Measurements from ENCODE around the gene FBXO2.
"Not testable (repeated sequence)": the region's sequence is repeated elsewhere in the genome, so short reads cannot be mapped to it uniquely, and the experiment has no call there.

FBXO2 gene

DNA sequence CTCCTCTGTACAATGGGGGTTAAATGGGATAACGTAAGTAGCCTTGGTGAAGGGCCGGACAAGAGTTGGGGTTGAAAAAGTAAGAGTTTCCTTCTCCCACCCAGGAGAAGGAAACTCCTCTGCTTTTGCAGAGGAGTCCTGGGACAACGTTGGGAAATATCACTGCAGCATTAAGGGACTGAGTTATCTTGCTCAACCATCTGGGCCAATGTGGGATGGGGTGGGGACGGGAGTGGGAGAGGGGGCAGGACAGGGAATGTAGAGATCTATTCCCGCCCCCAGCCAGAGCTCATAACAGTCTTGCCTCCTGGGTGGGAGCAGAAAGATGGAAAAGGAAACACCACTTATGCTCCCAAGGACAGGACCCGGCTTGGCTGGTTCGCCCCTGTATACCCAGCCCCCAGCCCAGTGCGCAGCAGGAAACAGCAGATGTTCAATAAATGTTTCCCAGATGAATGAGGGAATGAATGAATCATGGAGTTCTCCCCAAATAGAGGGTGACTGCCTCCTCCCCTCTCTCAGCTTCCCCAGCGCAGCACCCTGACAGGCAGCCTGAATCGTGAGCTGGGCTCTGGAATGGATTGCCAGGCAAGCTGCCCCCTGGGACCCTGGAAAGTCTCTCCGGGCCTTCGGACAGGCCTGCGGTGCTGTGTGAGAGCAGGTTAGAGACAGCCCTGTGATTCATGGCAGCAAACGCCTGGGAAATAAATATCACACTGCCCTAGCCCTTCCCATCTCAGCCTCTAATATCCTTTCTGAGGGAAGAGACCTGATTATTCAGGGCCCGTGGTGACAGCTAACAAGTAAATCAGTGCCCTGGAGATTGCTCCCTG, 24.8 kb downstream of the FBXO2 start:
- no peak for DNase-seq (ENCODE audit: low spot score)

DNA sequence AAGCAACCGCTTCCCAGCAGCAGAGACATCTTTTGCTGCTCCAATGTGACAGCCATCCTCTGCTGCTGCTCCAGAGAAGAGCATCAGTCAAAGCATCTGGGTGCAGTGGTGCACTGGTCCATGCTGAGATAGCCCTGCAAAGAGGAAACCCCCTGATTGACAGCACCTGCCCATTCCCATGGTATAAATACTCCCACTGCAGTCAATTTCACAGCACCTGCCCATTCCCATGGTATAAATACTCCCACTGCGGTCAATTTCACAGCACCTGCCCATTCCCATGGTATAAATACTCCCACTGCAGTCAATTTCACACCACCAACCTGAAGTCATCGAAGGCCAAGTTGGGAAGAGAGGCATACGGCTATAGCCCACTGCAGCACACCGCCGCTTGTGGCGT, 25.5 kb downstream of the FBXO2 start:
- no peak for DNase-seq (ENCODE audit: low spot score)

DNA sequence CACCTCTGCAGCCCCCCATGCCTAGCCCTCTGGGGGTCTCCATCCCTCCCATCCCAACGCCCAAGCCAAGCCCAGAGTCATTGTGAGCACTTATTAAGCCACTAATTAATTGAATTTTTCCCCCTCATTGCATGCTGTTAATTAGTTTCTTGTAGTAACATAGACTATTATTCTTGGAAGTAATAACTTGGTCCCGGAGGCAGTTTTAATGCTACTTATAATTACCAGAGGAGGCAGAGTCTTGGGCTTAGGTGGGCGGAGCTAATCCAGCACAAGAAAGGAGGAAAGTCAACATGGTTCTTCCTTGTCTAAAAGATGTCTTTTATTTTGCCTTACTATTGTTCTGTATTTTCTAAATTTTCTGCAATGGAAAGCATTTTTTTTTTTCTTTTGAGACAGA, 27.7 kb downstream of the FBXO2 start:
- no peak for DNase-seq (ENCODE audit: low spot score)

DNA sequence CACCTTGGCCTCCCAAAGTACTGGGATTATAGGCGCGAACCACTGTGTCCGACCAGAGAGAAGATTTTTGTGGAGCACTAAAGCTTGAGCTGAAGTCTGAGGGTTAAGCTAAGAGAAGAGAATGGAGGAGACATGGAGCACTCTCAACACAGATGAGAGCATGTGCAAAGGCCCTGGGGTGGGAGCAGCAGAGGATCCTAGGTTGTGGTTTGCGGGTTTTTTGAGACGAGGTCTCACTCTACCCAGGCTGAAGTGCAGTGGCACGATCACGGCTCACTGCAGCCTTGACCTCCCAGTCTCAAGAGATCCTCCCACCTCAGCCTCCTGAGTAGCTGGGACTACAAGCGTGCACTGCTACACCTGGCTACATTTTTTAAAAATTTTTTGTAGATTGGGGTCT, 30.5 kb downstream of the FBXO2 start:
- no peak for DNase-seq (ENCODE audit: low spot score)

DNA sequence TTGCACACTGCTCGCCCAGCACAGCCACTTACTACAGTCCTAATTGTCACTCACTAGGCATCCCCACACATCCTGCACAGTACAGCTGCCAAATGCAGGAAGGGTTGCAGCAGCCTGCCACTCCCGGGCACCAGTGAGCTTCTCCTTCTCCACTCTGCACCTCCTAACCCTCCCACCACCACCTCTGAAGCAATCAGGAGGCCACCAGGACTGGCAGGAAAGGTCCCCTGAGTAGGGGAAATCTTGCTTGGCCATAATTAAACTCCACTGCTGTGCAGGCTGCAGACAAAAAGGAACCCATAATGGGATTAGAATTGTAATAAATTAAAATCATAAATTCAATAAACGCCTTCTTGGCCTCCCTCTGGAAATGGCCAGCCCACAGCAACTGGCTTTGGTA, 31.8 kb downstream of the FBXO2 start:
- DNase-seq (ENCODE audit: low spot score) = no peak

DNA sequence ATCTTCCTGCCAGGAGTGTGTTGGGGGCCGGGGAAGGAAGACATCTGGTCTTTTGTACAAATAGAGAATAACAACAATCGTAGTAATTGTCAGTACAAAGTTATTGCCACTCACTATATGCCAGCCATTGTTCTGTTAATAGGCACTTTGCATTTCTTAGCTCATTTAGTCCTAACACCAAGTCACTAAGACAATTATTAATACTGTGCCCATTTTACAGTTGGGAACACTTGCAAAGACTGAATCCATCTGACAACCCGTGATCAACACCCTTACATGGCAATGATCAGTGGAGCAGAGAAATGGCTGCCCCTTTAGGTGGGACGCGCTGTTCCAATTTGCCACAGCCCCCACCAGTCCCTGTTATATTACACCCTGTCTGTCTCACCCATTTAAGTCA, 33.3 kb downstream of the FBXO2 start:
- no peak for DNase-seq (ENCODE audit: low spot score)

DNA sequence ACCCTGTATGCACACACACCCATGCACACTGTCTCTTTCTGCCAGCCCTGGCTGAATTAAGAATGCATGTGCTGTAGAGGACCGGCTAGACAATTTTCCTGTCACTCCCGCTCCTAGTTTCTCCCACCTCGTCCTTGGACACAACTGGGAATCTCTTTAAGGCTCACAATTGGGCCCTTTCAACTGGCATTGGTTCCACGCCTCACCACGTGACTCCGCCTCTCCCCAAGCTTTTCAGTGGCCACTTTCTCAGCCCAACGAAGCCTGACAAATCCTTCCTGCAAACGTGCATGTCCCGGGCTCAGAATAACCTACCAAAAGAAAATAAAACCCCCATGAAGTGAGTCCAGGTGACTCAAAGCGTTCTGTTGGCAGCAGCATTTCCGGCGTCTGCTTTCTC, 33.8 kb downstream of the FBXO2 start:
- DNase-seq (ENCODE audit: low spot score) = no peak

DNA sequence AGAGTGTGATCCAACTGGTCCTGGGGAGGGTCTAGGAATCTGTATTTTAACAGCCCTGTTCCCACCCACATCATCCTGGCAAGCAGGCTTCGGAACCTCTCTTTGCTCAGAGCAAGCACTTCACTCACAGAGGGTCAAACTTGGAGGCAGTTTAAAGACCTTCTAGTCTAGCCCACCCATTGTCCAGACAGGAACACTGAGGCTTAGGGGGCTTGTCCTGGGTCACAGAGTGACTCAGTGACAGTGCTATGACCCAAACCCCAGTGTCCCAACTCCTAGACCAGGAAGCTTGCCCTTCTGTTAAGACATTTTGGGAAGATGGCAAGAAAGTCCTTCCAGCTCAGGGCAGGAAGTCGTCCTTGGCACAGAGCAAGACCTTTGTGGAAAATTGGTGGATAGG, 36.5 kb downstream of the FBXO2 start:
- no peak for DNase-seq (ENCODE audit: low spot score)

DNA sequence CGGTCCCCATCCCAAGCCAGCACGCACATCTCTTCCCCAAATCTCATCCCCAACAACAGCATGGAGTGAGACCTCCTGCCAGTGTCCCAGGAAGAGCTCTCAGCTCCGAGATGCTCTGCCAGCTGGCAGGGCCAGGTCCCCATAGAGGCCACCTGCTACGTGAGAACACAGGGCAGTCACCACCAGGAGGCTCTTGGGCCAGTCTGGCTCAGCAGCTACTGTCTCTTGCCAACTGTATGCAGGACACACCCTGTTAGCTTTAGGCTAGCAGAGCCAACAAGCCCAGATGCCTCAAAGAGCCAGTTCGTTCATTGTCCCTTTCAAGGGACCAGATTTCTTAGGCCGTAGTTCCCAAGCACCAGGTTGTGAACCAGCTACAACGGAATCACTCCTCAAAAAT, 36.9 kb downstream of the FBXO2 start:
- DNase-seq (ENCODE audit: low spot score) = no peak

DNA sequence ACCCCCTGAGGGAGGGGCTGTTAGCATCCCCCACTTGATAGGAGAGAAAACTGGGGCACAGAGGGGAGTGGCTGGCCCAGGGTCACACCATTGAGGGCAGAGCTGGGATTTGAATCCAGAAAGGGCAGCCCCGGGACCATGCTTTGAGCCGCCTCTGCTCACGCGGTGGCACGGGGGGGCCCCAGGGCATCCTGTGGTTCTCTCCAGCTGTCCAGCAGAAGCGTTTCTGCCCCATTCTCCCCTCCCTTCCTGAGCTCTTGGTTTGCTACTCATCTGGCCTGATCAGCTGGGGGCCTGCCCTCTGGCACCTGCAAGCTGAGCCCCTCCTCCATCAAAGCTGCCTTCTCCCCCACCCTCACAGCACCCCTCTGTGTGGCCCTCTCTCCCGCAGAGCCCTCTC, 37.5 kb downstream of the FBXO2 start:
- DNase-seq (ENCODE audit: low spot score) = no peak

DNA sequence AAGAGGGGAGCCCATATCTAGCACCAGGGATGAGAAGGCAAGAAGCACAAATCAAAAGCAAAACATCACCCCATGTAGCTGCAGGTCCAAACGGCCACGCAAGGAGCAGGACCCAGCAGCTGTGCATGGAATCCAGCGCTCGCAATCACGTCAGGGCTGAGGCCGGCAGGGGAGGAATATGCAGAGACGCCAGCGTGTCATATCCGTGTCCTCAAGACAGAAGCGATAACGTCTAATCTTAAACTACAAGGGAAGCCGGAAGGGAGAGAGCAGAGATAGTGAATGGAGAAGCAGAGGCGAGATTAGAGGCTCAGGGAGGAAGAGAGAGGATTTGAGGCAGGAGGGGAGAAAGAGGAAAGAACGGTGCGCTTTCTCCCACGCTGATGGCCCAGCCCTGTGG, 39.1 kb downstream of the FBXO2 start:
- DNase-seq (ENCODE audit: low spot score) = no peak

DNA sequence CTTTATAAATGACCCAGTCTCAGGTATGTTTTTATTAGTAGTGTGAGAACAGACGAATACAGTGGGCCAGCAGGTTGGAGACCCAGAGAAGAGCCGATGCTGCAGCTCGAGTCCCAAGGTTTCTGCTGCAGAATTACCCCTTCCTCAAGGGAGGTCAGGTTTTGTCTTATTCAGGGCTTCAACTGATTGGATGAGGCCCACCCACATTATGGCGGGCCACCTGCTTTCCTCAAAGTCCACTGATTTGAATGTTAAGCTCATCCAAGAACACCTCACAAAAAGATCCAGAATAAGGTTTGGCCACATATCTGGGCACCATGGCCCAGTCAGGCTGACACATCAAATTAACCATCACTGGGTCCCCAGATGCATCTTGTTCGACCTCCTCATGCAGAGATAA, 40.9 kb downstream of the FBXO2 start:
- DNase-seq (ENCODE audit: low spot score) = no peak

DNA sequence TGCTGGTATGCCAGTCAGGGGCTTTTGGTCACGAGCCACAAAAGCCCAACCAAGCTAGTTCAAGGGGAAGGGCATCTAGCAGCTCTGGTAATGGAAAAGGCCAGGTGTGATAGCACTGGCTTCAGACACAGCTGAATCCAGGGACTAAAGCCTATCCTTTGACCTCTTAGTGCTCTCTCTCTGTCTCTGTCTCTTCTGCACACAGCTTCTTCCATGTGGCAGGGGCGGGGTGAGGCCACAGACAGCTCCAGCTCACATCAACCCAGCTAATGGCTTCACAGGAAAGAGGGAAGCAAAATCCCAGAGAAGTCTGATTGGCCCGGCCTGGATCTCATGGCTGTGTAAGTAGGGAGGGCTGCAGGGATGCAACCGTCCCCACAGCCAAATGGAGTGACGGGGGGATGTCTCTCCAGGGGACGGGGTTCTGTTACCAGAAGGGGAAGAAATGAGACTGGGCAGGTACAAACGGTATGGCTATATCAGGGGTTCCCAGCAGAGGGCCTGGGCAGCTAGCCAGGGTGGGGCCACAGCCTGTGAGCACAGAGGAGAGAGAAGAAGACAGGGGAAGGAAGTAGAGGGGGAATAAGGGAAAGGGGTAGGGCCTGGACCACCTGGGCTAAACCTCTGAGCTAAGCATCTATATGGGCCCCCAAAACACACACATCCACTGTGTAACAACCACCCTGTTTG, 42.4 kb downstream of the FBXO2 start:
- no peak for DNase-seq (ENCODE audit: low spot score)

DNA sequence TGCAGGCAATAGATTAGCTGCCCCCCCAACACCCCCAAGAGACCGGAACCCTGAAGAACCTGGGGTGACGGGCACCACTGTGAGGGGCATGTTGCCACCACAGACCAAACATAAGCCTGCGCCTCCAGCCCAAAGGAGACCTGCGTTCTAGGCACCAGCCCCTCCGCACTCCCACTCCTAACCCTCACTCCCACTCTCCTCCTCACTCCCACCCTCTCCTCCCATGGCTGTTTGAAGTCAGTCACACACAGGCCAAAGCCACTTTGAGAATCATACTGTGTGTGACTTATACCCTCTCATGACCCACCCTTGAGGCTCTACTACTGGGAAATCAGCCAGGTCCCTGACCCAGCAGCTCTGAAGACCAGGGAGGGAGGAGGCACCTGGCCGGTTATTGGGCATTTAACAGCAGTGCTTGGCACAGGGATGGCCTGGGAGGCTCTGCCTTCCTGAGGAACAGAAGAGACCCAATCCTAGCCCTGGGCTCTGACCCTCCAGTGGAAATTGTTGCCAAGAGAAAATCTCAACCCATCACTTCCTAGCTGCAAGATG, 43.5 kb downstream of the FBXO2 start:
- DNase-seq (ENCODE audit: low spot score) = no peak

DNA sequence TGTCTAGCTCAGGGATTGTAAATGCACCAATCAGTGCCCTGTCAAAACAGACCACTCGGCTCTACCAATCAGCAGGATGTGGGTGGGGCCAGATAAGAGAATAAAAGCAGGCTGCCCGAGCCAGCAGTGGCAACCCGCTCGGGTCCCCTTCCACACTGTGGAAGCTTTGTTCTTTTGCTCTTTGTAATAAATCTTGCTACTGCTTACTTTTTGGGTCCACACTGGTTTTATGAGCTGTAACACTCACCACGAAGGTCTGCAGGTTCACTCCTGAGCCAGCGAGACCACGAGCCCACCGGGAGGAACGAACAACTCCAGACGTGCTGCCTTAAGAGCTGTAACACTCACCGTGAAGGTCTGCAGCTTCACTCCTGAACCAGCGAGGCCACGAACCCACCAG, 44.9 kb downstream of the FBXO2 start:
- DNase-seq (ENCODE audit: low spot score) = not testable (repeated sequence)

DNA sequence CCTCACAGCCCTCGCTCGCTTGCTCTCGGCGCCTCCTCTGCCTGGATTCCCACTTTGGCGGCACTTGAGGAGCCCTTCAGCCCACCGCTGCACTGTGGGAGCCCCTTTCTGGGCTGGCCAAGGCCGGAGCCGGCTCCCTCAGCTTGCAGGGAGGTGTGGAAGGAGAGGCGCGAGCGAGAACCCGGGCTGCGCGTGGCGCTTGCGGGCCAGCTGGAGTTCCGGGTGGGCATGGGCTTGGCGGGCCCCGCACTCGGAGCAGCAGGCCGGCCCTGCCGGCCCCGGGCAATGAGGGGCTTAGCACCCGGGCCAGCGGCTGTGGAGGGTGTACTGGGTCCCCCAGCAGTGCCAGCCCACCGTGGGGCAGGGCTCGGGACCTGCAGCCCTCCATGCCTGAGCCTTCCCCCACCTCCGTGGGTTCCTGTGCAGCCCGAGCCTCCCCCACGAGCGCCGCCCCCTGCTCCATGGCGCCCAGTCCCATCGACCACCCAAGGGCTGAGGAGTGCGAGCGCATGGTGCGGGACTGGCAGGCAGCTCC, 45.6 kb downstream of the FBXO2 start:
- DNase-seq (ENCODE audit: low spot score) = not testable (repeated sequence)

DNA sequence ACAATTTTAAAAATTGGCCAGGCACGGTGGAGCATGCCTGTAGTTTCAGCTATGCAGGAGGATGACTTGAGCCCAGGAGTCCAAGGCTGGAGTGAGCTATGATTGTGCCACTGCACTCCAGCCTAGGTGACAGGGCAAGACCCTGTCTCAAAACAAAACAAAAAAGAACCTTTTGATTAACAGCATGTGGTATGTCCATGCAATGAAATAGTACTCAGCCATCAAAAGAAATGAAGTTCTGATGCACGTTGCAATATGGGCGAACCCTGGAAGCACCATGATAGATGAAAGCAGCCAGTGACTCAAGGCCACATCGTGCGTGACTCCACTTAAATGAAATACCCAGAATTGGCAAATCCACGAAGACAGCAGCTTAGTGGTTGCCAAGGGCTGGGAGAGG, 47.5 kb downstream of the FBXO2 start:
- no peak for DNase-seq (ENCODE audit: low spot score)

DNA sequence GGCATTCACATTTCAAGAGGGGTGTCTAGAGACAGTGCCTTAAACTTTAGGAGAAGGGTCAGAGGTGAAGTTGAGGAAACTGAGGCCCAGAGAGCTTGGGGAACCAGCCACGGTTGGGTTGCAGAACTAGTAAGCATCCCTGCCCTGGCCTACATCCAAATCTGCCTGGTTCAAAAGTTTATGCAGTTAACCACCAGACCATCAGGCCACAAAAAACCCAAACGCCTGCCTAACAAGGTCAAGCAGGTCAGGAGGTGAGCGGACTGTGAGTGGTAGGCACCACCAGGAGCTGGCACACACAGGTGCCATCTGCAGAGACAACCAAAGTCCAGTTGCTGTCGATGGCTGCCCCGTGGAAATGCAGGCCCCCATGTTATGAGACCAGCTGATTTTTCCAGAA, 51.2 kb downstream of the FBXO2 start:
- DNase-seq (ENCODE audit: low spot score) = no peak

DNA sequence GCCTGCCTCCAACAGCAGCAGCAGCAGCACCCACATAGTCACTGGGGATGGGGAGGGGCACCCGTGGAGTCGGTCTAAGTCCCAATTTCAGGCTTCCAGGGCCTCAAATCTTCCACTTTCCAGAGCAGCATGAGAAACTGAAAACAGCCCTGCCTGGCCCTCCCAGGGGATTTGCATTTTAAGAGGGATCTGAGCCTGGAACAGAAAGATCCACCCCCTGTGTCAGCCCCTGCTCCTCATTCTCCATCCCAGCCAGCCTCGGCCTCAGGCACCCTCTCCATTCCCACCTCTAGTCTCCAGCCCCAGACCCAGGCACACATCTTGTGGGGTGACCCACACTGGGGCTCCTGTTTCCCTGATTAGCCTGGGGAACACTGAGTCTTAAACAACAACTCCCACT, 51.8 kb downstream of the FBXO2 start:
- DNase-seq (ENCODE audit: low spot score) = no peak

DNA sequence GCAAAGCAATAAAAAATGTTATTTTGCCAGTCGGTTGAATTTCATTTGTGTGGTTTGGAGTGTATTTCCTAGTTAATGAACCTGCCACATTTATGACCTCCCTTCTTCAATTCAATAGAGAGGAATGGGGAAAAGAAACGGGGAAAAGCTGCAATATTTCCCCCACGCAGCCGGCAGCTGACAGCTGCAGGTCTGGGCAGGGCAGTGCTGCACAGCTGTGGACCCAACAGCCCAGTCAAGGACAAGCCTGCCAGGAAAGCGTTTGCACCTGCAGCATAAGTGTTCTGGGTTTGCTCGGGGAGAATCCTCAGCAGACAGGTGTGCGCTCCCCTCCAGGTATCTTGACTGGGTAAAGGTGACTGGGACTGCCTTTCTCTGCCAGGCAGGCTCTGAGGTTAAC, 53.4 kb downstream of the FBXO2 start:
- DNase-seq (ENCODE audit: low spot score) = no peak

DNA sequence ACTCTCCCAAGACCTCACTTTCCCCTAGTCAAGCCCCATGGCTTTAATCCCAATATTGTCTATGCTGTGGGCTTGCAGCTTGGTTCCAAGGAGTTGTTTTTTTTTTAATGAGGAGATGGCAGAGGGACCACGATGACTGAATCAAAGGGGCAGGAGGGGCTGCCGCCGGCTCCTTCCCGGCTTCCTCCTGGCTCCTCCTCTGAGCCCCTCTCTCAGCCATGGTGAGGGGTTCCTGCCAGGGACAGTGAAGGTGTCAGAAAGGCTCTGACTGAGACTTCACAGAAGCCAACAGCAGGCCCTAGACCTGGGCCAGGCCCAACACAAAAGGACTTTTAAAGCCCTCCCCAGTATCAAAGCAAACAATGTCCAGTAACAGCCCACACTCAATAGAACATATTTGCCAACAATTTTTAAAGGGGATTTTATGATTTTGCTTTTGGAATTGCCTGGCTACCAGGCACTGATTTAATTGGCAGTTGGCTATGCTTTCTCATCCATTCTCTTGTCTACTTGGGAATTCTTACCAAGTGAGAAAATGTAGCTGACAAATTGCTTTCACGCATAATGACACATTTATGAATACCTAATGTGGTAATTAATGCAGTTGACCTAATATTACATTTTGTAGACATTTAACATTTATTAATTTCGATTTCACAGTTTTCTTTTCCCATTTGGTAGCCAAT, 54.2 kb downstream of the FBXO2 start:
- no peak for DNase-seq (ENCODE audit: low spot score)

DNA sequence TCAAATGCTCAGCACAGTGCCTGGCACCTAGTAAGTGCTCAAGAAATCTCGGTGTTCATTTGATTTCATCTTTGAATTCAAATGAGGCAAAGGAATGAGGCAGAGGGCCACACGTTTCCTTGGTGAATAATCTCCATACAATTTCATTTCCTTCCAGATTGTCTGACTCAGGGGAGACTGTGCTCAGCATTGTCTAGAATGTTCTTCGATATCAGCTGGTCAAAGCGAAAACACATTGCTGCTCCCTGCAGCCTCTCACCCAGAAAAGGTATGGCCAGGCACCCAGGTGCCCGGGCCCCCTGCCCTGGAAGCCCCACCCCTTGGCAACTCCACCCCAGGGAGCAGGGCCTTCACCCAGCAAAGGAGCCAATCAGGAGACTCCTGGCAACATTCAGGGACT, 55.8 kb downstream of the FBXO2 start:
- no peak for DNase-seq (ENCODE audit: low spot score)

Measured in CD4-positive, alpha-beta T cell treated with Interleukin-2 at 100 ng/mL for 4 hours (primary cell).